RKO (cell line): ENCODE measurements around the gene ZNF546.

ENCODE experiments used
- DNase-seq: peaks from one replicate; pipeline ENCODE4 v3.0.0-alpha.2; 2016; ENCODE audit warnings: low spot score

ZNF546 gene

GRCh38 chr19:40055832-40056504 lies 59.1 kb downstream of the ZNF546 start, which contains the start of gene ZNF780B:
Gene ZNF780B (minus strand): TSS chr19:40056231. CDS start chr19:40050332, 5,899 bp downstream.
- peak; percentile 88 for DNase-seq

- peak; percentile 18 for DNase-seq
These were observed 59.6 kb downstream of the ZNF546 start for GRCh38 chr19:40056505-40056904.

GRCh38 chr19:40057166-40057565 lies 60.3 kb downstream of the ZNF546 start:
- peak; percentile 8 for DNase-seq

- DNase-seq: no peak
These were observed 62.8 kb downstream of the ZNF546 start for GRCh38 chr19:40059624-40060023.

- DNase-seq: no peak
These were observed 73.2 kb downstream of the ZNF546 start for GRCh38 chr19:40070058-40070457.
